HEK293T (cell line): ENCODE results near the gene TAF1B.

Experiments
- ARNT ChIP-seq: fragments of 450-650 bp; IDR thresholded peaks from 2 replicates; pipeline ENCODE4 v1.6.1; 2017; ENCODE audit warnings: mild to moderate bottlenecking
- BHLHE40 ChIP-seq: fragments of 450-650 bp; IDR thresholded peaks from 2 replicates; pipeline ENCODE4 v1.6.1; 2016; ENCODE audit warnings: mild to moderate bottlenecking, moderate library complexity, borderline replicate concordance
- ELF4 ChIP-seq: fragments of 450-650 bp; IDR thresholded peaks from 2 replicates; pipeline ENCODE4 v1.6.1; 2017; ENCODE audit warnings: antibody characterized with exemption
- FOXA1 ChIP-seq: fragments of 450-650 bp; IDR thresholded peaks from 2 replicates; pipeline ENCODE4 v1.6.1; 2016; ENCODE audit warnings: mild to moderate bottlenecking
- FOXK2 ChIP-seq: fragments of 450-650 bp; IDR thresholded peaks from 2 replicates; pipeline ENCODE4 v1.6.1; 2016; ENCODE audit warnings: mild to moderate bottlenecking
- FOXM1 ChIP-seq: fragments of 450-650 bp; IDR thresholded peaks from 2 replicates; pipeline ENCODE4 v1.6.1; 2017; ENCODE audit warnings: mild to moderate bottlenecking, borderline replicate concordance
- HDGF ChIP-seq: fragments of 450-650 bp; IDR thresholded peaks from 2 replicates; pipeline ENCODE4 v1.6.1; 2017; ENCODE audit warnings: antibody characterized with exemption, borderline replicate concordance
- LEF1 ChIP-seq: fragments of 450-650 bp; IDR thresholded peaks from 2 replicates; pipeline ENCODE4 v1.6.1; 2017; ENCODE audit warnings: mild to moderate bottlenecking, borderline replicate concordance
- NFRKB ChIP-seq: fragments of 450-650 bp; IDR thresholded peaks from 2 replicates; pipeline ENCODE4 v1.6.1; 2016; ENCODE audit warnings: mild to moderate bottlenecking, moderate library complexity
- SP1 ChIP-seq: fragments of 450-650 bp; IDR thresholded peaks from 2 replicates; pipeline ENCODE4 v1.6.1; 2017
- SUZ12 ChIP-seq: fragments of 450-650 bp; IDR thresholded peaks from 2 replicates; pipeline ENCODE4 v1.6.1; 2016; ENCODE audit warnings: mild to moderate bottlenecking
- TARDBP ChIP-seq: fragments of 450-650 bp; IDR thresholded peaks from 2 replicates; pipeline ENCODE4 v1.6.1; 2016
- ZNF384 ChIP-seq: fragments of 450-650 bp; IDR thresholded peaks from 2 replicates; pipeline ENCODE4 v1.6.1; 2016
- TF ChIP-seq, protein P1 (sequence below): fragments of 450-650 bp; IDR thresholded peaks from 2 replicates; pipeline ENCODE4 v1.6.1; 2016

- TF ChIP-seq, protein P1, sequence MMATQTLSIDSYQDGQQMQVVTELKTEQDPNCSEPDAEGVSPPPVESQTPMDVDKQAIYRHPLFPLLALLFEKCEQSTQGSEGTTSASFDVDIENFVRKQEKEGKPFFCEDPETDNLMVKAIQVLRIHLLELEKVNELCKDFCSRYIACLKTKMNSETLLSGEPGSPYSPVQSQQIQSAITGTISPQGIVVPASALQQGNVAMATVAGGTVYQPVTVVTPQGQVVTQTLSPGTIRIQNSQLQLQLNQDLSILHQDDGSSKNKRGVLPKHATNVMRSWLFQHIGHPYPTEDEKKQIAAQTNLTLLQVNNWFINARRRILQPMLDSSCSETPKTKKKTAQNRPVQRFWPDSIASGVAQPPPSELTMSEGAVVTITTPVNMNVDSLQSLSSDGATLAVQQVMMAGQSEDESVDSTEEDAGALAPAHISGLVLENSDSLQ: no peak
- no peak for TF ChIP-seq FOXM1
- no peak for TF ChIP-seq ELF4
- no peak for TF ChIP-seq SP1
- TF ChIP-seq TARDBP: no peak
- TF ChIP-seq ARNT: no peak
- TF ChIP-seq FOXK2: no peak
- no peak for TF ChIP-seq HDGF
- TF ChIP-seq SUZ12: no peak
- TF ChIP-seq FOXA1: no peak
- no peak for TF ChIP-seq BHLHE40
- TF ChIP-seq LEF1: no peak
- no peak for TF ChIP-seq NFRKB
- no peak for TF ChIP-seq ZNF384
Observed at GRCh38 chr2:9879455-9880194, 36.4 kb downstream of the TAF1B start.
